Measurements from ENCODE around the gene FAM20C.
"Not testable (repeated sequence)": the region's sequence is repeated elsewhere in the genome, so short reads cannot be mapped to it uniquely, and the experiment has no call there.

The FAM20C gene

DNA sequence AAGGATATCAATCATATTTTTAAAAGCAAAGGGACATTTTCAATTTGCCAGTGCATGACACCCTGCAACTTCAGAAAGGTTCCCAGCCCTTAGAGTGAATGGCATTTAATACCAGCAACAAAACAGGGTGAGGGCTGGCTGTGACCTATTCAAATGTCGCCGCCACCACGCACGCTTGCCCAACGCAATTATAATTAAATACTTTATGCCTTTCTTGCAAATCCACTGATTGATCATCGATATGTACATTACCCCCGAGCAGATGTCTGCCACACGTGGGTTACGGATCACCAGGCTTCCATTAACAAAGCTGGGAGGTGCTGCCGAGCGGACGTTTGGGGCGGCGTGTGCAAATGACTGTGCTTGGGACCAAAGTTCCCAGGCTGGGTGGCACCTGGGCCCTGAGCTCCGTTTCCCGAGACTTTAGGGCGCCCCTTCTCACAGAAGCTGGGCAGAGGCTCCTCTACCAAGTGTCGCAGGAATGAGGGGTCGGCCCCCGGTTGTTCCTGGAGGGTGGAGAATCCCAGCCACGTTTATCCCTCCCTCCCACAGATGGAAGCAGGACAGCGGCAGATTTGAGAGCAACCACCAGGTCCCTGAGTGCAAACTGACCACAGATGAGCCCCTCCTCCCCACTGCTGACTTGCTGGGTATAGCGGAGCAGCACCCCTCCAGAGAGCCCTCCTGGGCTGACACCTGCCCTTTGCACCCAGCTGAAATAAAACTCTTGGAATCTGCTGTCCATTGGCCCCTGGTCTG is 101.5 kb downstream of the FAM20C start:
- DNase-seq (ENCODE audit: low spot score) = no peak

DNA sequence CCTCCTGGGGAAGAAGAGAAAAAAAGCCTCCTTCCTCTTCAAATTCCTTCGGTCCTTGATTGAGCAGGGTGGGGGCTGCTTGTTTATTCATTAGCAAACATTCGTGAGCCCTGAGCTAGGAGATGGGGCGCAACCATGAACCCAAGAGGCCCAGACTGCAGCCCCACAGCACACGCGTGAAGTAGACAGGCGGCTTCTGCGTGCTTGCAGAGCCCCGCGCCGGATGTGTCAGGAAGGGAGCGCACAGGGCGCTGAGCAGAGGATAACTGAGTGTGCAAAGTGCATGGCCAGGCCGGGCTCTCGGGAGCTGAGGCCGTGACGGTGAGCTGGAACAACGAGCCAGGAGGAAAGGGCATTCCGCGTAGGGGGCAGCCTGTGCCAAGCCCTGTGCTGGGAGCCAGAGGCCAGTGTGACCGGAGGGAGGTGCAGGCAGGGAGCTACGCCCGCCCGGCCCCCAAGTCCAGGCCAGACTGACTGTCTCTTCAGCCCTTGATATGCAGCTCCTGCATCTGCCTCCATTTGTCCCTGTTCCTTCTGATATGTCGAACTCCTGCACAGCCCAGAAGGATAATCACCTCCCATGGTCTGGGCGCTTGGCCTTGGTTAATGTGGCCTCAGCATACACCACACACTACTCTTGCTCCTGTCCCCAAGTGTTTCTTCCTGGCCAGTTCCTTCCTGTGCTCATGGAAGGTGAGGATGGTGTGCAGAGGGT is 102.2 kb downstream of the FAM20C start:
- no peak for DNase-seq (ENCODE audit: low spot score)

DNA sequence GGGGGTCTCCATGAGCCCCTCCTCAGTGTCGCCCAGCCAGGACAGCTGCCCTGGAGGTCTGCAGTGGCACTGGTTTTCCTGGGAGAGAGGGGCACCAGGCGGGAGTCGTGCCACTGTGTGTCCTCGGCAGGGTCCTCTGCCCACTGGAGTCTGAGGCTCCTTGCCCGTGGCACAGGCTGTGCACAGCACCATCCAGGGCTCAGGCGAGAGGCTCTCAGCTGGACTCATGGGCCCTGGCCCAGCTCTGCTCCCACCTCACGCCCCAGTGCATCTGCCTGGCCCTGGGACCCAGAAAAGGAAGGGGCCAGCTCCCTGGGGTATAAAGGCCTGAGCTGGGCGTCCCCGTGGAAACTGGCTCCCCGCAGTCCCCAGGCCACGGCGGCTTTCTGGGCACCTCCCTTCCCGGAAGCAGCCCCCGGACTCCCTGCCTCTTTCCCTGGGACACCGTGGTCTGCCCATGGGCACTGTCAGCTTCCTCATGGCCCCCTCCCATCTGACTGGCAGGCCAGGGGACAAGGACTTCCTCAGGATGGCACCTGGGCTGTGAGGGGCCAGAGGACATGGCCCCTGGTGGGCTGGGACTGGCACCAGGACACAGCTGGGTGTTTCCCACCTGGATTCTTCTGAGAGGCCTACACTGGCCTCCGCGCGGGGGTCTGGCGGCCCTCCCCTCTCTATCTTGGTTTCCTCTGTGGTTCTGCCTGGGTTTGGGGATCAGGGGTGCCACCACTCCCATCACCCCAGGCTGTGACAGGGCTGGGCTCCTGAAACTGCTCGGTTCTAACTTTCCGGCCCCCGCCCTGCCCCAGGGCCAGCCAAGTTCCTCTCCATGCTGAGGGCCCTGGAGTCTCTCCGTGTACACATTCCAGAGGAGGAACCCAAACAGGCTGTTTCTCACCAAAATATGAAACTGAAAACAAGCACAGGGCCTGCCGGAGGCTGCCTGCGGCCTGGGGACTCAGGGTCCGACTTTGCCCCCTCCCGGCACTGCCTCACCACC is 103.1 kb downstream of the FAM20C start:
- no peak for DNase-seq (ENCODE audit: low spot score)

DNA sequence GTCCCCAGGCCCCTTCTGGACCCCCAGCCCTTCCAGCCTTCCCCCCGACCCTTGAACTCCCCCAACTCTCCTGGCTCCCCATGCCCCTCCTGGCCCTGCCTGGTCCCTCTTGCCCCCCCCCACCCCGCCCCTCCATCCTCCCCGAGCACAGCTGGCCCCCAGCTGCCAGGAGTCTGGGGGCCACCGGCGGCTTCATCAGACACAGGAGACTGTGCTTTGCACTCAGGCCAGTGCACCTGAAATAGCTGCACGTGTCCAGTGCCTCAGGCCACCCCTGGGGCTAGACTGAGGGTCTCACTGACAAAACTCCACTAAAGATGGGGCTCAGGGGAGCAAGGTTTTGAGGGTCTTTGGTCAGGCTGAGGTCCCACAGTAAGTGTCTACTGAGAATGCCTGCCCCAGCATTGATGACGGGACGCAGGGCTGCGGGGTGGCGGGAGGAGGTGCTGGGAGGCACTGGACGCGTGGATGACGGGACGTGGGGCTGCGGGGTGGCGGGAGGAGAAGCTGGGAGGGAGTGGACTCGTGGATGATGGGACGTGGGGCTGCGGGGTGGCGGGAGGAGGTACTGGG is 104.1 kb downstream of the FAM20C start:
- DNase-seq (ENCODE audit: low spot score) = no peak

DNA sequence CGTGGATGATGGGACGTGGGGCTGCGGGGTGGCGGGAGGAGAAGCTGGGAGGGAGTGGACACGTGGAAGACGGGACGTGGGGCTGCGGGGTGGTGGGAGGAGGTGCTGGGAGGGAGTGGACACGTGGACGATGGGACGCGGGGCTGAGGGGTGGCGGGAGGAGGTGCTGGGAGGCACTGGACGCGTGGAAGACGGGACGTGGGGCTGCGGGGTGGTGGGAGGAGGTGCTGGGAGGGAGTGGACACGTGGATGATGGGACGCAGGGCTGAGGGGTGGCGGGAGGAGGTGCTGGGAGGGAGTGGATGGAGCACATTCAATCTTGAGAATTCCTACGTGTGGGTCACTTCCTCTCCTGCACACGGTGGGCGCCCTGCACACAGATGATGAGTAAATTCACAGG is 104.8 kb downstream of the FAM20C start:
- not testable (repeated sequence) for DNase-seq (ENCODE audit: low spot score)

DNA sequence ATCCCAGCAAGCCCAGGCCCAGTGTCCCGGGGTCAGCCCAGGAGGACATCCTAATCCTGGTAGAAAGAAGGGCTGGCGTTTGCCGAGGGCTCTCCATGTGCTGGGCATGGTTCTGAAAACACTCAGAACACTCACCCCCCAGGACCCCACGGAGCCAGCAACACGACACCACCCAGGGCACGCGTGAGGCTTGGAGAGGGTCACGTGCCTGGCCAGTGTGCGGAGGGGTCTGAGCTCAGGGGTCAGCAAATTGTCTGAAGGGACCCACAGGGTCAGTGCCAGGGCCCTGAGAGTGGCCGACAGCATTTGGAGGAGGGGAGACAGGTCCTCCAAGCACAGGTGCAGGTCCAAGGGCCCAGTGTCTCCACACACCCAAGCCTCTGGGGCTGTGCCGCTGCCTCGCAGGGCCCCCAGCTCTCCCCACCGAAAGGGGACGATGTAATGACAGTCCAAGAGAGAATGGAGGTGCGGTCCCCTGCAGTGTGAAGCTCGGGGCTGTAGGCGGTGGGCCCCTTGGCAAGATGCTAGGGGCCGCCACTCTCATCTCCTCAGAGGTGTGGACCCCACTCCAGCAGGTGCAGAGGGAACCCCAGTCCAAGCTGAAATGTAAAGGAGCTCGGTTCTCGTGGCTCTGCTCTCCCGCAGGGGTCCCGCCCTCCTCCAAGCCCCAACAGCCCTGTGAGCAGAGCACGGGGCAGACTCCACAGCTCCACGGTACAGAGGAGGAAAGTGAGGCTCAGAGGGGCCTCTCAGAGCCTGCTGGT is 105.4 kb downstream of the FAM20C start:
- no peak for DNase-seq (ENCODE audit: low spot score)

DNA sequence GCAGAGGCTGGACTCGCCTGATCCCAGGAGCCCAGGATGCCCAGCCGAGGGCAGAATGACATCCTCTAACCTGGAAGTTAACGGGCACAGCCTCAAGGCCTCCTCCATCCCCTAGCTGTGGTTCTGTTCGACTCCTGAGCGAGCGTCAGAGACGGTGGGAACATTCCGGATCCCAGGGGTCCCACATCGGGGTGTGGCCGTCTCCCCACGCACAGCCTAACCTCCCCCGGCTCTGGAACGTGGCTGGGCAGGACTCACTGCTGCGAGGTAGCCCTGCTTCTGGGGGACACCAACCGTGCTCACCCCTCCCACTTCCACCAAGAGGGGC is 106.0 kb downstream of the FAM20C start:
- no peak for DNase-seq (ENCODE audit: low spot score)

DNA sequence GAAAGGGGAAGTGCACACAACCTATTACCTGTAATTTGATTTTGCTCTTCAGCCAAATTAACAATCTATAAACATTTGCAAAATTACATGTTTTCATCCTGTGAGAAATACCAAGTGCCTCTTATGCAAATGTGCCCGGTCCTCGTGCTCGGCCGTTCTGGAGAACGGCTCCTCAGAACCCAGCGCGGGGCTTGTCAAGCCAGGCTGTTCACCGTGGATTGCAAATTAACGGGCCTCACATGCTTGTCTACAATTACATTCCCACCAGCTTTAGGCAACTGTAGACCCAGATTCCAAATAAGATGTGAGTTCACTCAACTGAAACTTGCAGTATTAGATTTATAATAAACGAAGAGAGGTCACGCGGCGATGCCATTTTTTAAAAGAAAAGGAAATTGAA is 106.4 kb downstream of the FAM20C start:
- no peak for DNase-seq (ENCODE audit: low spot score)

DNA sequence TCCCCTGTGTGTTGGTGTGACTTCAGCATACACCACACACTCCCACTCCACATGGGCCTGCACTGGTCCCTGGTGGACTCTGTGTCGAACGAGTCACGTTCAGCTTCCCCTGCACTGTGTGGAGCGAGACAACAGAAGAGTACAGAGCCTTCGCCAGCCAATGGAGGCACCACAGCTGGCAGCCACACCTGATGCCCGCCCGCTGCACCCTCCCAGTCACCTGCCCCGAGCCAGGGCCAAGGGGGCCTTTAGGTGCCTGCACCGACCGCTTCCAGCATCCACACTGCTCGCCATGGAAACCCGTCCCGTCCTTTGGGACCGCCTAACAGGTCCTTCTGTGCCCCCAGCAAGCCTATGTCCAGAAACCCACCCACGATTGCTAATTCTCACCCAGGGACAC is 106.8 kb downstream of the FAM20C start:
- DNase-seq (ENCODE audit: low spot score) = no peak

DNA sequence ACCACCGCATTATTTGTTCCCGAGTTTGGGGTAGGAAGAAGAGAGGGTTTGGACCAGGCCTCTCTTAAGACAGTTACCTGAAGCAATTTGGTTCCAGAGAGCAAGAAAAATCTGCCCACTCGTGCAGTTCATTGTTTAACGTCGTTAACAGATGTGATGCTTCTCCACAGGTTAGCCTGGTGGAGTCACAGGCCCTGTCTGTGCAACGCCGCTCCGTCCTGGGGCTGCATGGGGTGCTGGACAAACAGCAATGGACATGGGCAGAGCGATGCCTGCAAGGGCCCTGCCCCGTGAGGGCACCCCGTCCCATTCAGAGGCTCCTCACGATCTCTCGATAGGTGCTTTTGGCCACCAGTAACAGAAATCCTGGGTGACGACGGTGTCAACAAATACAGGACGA is 107.3 kb downstream of the FAM20C start:
- no peak for DNase-seq (ENCODE audit: low spot score)

DNA sequence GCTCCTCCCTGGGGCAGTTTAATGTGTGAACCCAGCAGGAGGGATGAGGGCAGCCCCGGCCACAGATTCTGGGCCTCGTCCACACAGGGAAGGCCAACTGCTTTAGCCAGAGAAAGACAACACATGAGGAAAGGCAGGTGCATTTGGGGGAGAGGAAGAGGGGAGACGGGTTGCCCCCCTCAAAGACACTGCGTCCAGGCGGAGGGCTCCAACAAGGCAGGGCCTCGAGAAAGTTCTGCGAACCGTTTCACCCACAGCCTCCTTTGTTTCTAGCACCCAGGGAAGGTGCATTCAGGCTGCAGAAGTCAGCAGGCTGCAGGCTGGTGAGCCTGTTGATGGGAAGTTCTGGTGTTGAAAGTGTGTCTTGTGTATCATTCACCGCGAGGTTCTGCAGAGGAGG is 107.7 kb downstream of the FAM20C start:
- DNase-seq (ENCODE audit: low spot score) = no peak

DNA sequence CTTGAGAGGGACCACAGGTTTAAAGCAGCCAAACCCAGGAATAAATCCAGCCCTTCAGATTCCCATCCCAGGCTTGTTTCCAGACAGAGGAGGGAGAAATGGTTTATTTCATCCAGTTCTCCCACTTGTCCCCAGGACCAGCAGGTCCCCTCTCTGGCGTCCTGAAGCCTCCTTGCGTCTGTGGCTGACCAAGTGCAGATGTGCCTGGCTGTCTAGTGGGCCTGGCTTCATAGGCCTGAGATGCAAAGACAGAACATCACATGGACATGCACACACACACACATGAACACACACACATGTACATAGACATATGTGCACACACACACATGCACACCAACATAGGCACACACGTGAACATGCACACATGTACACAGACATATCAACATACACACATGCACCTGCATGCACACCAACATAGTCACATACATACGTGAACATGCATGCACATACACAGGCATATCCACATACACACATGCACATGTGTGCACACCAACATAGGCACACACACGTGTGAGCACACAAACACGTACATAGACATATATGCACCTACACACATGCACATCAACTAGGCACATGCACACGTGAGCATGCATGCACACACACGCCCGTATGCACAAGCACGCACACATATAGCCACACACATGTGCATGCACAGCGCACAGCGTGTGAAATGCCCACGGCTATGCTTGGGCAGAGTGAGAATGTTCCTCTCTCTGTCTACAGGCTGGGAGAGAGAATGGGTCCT is 108.3 kb downstream of the FAM20C start:
- DNase-seq (ENCODE audit: low spot score) = no peak

DNA sequence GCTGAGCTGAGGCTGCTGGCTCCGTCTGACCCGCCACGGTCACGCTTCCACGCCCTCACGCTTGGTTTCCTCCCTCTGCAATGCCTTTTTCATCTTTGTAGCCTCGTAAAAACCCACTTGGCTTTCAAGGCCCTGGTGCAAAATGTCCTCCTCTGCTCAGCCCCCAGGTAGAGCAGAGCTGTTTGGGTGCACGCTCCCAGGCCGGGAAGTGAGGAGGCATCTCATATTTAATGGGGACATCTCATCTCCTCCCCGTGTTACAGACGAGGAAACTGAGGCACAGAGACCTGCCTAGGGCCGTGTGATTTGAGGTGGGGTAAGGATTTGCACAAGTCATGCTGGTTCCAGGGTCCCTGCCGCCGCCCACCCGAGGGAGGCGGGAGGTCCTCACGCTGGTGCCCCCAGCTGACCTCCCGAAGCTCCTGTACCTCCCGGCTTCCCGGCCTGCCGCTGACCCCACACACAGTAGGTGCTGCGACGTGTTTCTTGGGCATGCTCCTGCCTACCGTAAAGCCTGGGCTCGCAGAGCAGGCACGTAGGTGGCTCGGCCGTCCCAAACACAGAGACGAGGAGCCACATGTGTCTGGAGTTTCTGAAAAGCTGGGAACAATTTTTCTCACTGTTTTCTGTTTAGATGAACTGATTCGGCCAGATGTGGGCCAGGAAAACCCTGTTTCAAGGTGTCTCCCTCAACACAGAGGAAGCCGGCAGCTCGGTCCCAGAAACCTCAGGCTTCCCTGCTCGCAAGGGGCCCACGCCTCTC is 109.1 kb downstream of the FAM20C start:
- no peak for DNase-seq (ENCODE audit: low spot score)

DNA sequence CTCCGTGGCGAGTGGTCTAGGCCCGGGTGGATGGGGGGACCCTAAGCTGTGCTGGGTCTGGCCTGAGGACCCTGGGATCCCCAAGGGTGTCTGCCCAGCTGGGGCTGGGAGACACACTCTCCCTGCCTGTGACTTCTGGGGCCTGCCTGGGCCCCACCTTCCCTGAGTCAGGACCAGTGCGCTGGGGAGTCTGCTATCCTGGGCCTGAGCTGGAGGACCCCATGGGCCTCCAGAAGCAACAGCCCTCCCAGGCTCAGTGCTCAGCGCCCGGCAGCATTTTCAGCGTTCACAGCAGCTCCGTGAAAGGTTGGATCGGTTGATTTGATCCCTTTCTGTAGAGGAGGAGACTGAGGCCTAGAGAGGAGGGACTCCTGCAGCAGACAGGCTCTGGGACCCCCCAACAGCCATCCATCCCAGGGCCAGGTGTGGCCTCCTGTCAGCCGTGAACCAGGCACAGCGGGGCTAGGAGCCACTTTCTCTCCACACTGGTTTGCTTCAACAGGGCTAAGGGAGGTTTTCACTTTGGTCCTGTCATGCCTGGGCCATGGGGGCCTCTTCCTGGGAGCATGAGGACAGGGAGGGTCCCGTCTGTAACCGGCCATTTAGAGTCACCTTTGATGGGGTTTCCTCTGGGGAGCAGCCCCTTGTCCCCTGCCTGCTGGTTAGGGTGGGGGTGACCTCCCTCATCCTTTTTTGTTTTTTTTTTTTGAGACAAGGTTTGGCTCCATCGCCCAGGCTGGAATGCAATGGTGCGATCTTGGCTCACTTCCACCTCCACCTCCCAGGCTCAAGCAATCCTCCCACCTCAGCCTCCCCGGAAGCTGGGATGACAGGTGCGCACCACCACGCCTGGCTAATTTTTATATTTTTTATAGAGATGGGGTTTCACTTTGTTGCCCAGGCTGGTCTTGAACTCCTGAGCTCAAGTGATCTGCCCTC is 110.0 kb downstream of the FAM20C start:
- DNase-seq (ENCODE audit: low spot score) = no peak

DNA sequence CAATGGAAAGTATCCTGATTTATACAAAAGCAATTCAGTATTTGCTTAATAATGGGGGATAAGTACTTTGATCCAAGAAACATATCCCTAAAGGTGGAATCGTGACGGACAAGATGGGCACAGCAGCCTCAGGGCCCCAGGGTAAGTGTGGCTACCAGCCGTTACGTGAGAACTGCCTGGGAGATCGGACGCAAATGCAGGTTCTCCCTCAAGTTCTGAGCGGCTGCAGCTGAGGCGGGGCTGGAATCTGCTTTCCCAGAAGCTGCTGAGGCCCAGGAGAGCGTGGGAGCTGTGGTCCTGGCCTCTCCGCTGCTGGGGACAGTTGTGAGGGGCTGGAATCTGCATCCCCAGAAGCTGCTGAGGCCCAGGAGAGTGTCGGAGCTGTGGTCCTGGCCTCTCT is 111.1 kb downstream of the FAM20C start:
- DNase-seq (ENCODE audit: low spot score) = no peak

DNA sequence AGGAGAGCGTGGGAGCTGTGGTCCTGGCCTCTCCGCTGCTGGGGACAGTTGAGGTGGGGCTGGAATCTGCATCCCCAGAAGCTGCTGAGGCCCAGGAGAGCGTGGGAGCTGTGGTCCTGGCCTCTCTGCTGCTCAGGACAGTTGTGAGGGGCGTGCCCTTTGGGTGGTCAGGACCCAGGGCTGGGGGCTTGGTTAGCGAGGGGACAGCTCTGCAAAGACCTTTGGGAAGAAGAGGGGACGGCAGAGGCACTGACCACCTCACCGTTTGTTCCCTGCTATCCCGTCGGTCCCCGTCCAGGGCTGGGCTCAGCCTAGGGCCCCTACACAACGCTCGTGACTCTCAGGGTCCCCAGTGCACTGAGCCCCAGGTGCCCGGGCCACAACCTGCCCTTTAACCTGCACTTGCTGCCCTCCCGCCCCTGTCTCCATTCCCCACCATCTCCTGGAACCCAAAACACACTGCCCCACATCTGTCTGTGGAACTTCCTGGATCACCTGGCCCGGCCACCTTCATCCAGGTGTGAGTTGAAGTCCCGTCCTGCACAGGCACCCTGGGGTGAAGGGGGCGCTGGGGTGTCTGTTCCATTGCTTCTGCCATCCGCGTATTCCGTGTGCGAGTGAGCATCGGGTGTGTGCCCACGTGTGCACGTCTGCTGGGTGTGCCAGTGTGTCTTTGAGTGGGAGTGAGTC is 111.7 kb downstream of the FAM20C start:
- no peak for DNase-seq (ENCODE audit: low spot score)

DNA sequence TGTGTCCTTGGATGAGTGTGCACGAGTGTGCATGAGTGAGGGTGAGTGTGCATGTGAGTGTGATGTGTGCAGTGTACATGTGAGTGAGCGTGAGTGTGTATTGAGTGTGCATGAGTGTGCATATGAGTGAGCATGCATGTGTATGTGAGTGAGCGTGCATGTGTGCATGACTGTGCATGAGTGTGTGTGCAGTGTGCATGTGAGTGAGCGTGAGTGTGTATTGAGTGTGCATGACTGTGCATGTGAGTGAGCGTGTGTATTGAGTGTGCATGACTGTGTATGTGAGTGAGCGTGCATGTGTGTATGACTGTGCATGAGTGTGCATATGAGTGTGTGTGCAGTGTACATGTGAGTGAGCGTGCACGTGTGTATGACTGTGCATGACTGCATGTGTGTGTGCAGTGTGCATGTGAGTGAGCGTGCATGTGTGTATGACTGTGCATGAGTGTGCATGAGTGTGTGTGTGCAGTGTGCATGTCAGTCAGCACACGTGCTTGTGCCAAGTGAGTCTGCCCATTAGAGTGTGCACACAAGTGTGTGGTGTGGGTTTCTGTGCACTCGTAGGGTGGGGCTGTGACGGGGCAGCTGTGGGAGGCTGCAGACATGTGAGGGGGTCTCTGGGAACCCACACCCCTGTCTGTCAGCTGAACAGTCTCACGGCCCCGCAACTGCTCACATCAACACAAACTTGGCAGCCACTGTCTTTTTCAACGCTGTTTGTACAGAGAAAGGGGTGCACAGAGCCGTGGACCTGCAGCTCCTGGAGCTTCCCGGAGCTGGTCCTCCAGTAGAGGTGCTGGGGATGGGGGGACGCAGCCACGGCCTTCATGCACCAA is 112.4 kb downstream of the FAM20C start:
- DNase-seq (ENCODE audit: low spot score) = no peak
